Measurements from ENCODE around the gene ZCWPW2. TPM values are rescaled to one million over a fixed set of nuclear protein-coding genes. Genes with fewer than 3 reads are reported as not detected.

The ZCWPW2 gene
- total and polyA plus RNA-seq, 9 of the 15 experiments (the other 6 are each of a cell fraction or from before 2014, with no cell fraction given), result 0.10 to 0.77 (median 0.44) TPM

- TF ChIP-seq ETS2 (tag; IDR thresholded peaks at IDR 0.05; ENCODE audit: borderline replicate concordance, poor library complexity, severe bottlenecking) (no peak), ZFX (CRISPR knock-in tag; IDR thresholded peaks at IDR 0.05) (peak; percentile 99), CBX2 (IDR thresholded peaks at IDR 0.05; ENCODE audit: insufficient read depth, low read length, poor library complexity, severe bottlenecking) (no peak), STAT6 (CRISPR knock-in tag; IDR thresholded peaks at IDR 0.05) (0 out of 2 replicates have a peak, but pooled peaks have one; percentile 14), KLF16 (IDR thresholded peaks at IDR 0.05) (no peak), TRIM28 (IDR thresholded peaks at IDR 0.05) (0 out of 2 replicates have a peak, but pooled peaks have one; percentile 19), NFXL1 (CRISPR knock-in tag; IDR thresholded peaks at IDR 0.05) (no peak), ZNF408 (CRISPR knock-in tag; IDR thresholded peaks at IDR 0.05; ENCODE audit: low read depth) (no peak), POLR2G (IDR thresholded peaks at IDR 0.05; ENCODE audit: low read depth, low read length) (peak; percentile 99), ETV5 (CRISPR knock-in tag; IDR thresholded peaks at IDR 0.05; ENCODE audit: low read depth) (peak; percentile 88), ATF2 (CRISPR knock-in tag; IDR thresholded peaks at IDR 0.05) (no peak), MTA2 (IDR thresholded peaks at IDR 0.05; ENCODE audit: low read depth) (no peak), POLR3G (IDR thresholded peaks at IDR 0.05; ENCODE audit: extremely low read depth, insufficient read length, insufficient replicate concordance) (no peak), SMARCE1 (IDR thresholded peaks at IDR 0.05) (0 out of 2 replicates have a peak, but pooled peaks have one; percentile 40), MTA3 (IDR thresholded peaks at IDR 0.05; ENCODE audit: borderline replicate concordance) (0 out of 2 replicates have a peak, but pooled peaks have one; percentile 69), ASH1L (IDR thresholded peaks at IDR 0.05; ENCODE audit: borderline replicate concordance, low read depth, partially characterized antibody) (no peak), MTF1 (CRISPR knock-in tag; IDR thresholded peaks at IDR 0.05; ENCODE audit: borderline replicate concordance) (no peak), RBBP5 (IDR thresholded peaks at IDR 0.05; ENCODE audit: borderline replicate concordance, insufficient read depth, low read length, poor library complexity, severe bottlenecking) (peak; percentile 97)
Measured at GRCh38 chr3:28348629-28349468, at the start of gene ZCWPW2, which contains the start of gene AZI2 (continued).
